Measurements from ENCODE around the gene STPG4.

STPG4 gene

DNA sequence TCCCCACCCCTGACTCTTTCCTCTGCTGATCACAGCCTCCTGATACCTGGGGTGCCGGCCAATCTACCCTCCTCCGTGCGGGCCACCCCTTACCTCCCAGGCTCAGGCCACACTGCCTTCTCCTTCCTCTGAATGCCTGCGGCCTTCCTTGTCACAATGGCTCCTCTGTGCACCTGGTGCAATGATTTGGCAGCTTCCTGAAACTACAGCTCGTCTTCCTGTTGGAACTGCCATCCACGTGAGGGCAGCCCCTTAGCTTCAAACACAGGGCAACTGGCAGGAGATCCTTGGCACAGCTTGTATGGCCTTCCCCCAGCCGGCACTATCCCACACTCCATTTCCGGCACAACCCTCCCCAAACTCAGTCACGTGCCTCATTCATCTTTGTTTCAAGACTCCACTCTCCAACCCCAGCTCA, 69.0 kb downstream of the STPG4 start:
- no peak for DNase-seq

DNA sequence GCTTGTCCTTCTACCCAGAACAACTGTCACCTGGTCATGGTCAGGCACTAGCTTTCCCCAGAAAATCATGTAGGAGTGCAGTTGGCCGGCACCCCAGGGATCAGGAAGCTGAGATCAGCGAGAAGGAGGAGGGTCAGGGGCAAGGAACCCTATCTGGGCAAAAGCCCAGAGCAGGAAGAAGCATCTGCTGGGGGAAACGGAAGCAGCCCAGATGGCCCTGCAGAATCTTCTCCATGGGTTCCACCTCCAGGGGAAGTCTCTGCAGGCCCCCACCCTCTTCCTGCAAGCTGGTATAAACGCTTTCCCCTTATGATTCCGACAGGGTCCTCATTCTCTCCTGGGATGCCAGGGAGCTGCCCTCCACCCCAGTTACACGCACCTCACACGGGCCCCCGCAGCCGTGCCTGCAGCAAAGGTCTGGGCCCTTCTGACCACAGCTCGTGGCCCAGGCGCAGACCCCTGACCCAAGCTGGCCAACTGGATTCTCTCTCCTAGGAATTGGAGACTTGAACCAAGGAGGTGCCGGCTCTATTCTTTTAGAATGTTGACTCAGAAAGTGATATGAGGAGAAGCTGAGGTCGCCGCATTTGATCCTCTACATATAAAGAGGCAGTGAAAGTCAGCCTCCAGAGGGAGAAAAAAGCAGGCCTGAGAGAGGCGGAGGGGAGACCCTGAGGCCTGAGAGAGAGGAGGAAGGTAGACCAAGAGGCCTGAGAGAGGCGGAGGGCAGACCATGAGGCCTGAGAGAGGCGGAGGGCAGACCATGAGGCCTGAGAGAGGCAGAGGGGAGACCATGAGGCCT, 71.0 kb downstream of the STPG4 start:
- DNase-seq: no peak

DNA sequence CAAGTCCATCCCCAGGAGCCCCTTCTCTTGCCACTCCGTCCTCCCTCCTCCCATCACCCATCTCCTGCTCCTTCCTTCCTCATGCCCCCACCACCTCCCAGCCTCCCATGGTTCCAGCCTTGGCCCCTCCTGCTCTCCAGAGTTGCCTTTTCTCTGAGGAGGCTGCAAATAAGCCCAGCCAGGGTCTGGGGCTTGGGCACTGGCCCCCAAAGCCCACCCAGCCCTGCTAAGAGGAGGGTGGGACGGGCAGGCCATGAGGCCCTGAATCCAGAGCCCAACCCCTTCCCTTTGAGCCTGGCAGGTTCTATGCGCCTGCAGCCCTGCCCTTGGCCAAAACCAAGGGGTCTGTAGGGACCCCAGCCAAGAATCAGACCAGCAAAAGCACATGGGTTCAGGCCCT, 71.6 kb downstream of the STPG4 start:
- DNase-seq: no peak

GRCh38 chr2:47083005-47083404, 72.1 kb downstream of the STPG4 start:
- no peak for DNase-seq

DNA sequence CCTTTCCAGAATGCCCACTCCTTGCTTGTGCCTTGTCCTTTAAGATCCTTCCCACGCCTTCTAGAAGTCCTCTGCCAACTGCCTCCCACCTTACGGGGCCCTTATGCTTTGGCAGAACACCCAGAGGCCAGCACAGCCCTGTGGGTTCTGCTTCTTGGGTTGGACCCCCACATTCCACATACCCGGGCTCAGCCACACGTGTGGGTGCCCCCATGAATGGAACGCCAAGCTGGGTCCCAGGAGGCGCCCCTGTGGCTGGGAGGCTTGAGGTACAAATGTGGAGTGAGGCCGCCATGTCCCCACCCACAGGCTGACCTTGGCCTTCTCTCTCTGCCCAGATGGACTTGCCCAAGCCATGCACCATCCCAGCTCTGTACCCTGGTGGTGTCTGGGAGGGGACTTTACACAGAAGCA, 74.2 kb downstream of the STPG4 start:
- DNase-seq: no peak

- DNase-seq: no peak
These were observed 75.3 kb downstream of the STPG4 start for GRCh38 chr2:47079515-47080412.

GRCh38 chr2:47078541-47079482, 76.3 kb downstream of the STPG4 start:
- DNase-seq: no peak

GRCh38 chr2:47077442-47078117, 77.5 kb downstream of the STPG4 start:
- no peak for DNase-seq

- no peak for DNase-seq
These were observed 78.3 kb downstream of the STPG4 start for GRCh38 chr2:47076586-47077441.

DNA sequence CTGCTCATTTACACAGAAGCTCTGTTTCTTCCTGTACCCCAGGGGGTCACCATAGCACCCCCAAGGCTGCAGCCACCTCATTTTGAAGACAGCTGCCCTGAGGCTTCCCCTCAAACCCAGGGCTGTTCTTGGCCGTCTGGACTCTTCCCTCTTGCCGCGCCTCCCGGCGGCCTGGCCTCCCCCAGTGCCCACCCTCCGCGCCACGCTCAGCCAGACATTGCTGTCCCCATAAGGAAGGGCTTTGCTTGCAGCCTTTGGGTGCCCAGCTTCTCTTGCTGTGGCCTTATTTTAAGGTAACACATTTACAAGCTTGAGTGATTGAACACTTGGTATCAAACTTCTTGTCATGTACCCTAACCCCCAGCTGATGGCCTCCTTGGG, 79.0 kb downstream of the STPG4 start:
- no peak for DNase-seq

DNA sequence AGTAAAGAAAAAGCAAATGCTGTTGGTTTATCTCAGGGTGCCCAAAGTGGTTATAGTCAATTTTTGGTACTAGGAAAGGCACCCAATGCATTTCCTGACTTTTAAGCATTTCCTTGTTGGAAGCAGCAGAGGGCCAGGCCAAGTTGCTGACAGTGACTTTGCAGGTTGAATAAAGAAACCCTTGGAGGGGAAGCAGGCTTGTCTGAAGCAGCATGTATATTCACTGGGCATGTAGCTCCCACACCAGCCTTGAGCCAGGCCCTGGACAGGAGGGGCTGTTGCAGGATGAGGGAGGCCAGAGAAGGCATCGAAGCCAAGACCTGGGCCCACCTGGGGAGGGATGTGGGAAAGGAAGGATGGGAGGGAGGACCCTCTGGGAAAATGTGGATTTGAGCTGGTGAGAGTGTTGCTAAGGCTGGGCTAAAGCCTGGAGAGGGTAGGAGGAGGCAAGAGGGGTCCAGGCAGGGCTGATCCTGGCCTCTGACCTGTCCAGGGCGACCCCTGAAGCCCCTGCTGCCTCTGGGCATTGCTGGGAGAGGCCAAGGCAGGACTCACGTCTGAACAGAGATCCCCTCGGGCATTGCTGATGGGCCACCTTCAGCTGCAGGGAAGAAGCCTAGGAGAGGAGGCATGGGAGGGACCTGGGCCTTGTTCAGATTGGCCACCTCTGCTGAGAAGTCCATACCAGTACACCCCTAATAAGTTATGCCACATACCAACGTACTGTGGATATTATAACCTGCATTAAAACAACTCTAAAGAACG, 79.6 kb downstream of the STPG4 start:
- no peak for DNase-seq

- no peak for DNase-seq
These were observed 80.4 kb downstream of the STPG4 start for GRCh38 chr2:47074691-47075090.

- DNase-seq: no peak
These were observed 81.5 kb downstream of the STPG4 start for GRCh38 chr2:47073641-47074040.

GRCh38 chr2:47073217-47073616, 81.9 kb downstream of the STPG4 start:
- DNase-seq: no peak

DNA sequence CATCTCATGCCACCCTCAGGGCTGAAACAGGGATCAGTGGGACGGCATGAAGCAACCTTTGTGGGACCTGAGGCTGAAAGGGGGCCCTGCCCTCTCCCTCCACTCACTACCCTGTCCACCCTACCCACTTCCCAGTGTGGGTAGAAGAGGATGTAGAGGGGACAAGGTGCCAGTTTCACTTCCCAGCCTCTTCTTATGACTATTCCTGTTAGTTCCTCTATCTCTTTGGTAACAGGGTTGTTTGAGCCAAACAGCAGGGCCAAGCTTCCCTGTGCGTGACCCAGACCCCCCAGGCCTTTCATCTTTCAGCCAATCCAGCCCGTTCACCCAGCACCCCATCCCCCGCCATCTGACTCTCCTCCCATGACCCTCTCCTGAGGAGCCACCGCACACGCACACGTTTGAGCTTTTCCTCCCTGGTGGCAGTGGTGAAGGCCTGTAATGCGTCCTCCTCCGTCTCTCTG, 82.3 kb downstream of the STPG4 start:
- DNase-seq: no peak

- no peak for DNase-seq
These were observed 83.0 kb downstream of the STPG4 start for GRCh38 chr2:47072018-47072691.

DNA sequence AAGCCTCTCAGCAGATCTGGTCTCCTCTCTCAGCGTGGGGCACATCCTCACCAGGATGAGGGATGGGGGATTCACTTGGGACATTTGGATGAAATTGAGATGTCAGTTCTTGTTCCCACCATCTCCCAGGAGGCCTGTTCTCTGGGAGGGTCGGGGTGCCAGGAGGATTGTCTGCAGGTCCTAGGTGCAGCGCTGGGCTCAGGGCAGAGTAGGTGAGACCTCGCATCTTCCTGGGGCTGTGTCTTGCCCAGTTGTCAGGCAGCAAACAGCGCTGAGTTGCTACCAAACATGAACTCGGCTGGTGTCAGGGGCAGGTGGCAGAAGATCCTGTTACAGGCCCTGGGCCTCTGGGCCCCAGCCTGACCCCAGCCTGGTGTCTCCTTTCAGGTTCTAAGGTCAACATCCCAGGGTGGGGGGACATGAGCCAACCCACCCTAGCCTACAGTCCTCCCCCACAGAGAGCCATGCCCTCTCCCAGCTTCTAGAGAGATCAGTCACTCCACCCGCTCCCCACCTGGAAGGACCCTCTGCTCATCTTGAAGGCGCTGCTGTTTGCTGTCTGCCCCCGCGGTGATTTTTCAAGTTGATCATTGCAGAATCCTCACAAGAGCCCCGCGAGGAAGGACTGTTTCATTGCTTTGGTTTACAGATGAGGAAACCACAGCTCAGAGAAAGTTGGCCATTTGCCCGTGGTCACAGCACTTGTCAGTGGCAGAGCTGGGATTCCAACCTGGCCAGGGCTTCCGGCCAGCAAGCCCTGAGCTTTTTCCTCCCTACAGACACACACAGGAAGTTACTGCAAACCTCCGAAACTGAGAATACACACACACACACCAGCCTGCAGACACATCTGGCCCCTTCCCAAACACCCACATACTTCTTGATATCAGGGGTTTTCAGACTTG, 83.9 kb downstream of the STPG4 start:
- no peak for DNase-seq

DNA sequence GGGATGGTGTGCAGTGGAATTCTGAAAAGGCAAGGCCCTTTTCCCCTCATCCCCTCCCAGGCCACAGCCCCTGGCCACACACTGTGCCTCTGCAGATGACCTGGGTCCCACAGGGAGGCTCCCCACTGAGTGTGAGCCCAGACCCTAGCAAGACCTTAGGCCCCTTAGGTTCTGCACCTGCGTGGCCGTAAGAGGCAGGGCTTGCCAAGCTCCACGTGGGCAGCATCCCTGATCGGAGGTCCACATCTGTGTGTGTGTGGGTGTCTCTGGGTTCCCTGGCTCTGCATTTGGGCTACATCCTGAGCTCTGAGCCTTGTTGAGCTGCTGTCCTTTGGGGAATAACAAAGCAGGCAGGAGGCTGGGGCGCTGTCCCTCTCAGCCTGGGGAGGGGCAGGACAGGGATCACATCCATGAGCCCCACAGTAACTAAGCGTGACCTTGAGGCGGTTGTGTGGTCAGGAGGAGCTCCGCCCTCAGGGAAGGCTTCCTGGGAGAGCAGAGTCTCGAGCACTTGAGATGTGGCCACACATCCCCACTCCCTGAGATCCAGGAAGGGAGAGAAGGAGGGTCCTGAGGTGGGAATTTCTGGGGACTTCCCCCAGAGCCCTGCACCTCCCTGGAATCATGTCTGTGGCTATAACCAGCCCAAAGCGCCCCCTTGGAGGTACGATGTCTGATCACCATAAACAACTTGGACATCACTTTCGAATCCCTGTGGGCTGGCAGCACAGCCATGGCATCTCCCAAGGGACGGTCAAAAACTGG, 84.8 kb downstream of the STPG4 start:
- no peak for DNase-seq

Measured in SHP77 (cell line).